ENCODE measurements around the gene MAMDC2.

DNA sequence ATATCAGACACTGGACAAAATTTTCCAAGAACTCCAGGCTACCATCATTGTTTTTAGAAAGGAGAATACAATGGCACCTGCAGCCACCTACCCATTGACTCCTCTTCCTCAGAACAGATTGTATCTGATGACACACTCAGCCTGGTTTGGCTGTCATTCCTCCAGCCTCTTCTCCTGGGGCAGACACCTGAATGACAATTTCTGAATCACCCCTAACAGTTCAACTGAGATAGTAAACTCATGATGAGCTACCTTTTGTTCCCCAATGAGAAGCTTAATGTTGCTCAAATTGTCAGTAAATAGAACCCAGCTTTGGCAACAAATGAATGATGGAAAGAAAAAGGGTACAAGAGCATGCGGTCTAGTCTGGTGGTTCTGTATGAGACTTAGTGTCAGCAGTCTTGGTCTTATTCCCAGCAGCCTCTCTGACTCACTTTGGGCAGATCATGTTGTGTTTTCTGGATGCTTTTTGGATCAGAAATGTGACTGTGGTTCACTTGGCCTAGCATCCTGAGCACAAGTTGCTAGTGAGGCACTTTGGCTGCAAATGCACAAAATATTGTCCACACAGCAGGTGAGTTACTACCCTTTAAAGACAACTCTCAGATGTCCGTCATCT lies 78.3 kb downstream of the MAMDC2 start:
- TF ChIP-seq, protein P1, sequence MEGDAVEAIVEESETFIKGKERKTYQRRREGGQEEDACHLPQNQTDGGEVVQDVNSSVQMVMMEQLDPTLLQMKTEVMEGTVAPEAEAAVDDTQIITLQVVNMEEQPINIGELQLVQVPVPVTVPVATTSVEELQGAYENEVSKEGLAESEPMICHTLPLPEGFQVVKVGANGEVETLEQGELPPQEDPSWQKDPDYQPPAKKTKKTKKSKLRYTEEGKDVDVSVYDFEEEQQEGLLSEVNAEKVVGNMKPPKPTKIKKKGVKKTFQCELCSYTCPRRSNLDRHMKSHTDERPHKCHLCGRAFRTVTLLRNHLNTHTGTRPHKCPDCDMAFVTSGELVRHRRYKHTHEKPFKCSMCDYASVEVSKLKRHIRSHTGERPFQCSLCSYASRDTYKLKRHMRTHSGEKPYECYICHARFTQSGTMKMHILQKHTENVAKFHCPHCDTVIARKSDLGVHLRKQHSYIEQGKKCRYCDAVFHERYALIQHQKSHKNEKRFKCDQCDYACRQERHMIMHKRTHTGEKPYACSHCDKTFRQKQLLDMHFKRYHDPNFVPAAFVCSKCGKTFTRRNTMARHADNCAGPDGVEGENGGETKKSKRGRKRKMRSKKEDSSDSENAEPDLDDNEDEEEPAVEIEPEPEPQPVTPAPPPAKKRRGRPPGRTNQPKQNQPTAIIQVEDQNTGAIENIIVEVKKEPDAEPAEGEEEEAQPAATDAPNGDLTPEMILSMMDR (IDR thresholded peaks at IDR 0.05), result no peak
- TF ChIP-seq EP300 (IDR thresholded peaks at IDR 0.05), result no peak
- TF ChIP-seq POLR2AphosphoS5 (IDR thresholded peaks at IDR 0.05), result no peak
- no peak for TF ChIP-seq POLR2A (IDR thresholded peaks at IDR 0.05)
